GM19328 (cell line): Measurements from ENCODE around the gene NAV2.

Experiments
- ATAC-seq: cut with Tn5 transposase; IDR thresholded peaks from one replicate; pipeline ENCODE4 v1.9.1; 2021; ENCODE audit warnings: mild to moderate bottlenecking, moderate library complexity; ENCODE audit not compliant: unreplicated experiment

The NAV2 gene

GRCh38 chr11:19740586-19740985 is 27.9 kb downstream of the NAV2 start:
- no peak for ATAC-seq

- peak; percentile 82 for ATAC-seq
Observed at GRCh38 chr11:19742588-19743292, 30.1 kb downstream of the NAV2 start.

GRCh38 chr11:19743622-19744021 is 31.0 kb downstream of the NAV2 start:
- no peak for ATAC-seq

- no peak for ATAC-seq
Observed at GRCh38 chr11:19744130-19744529, 31.5 kb downstream of the NAV2 start.

- no peak for ATAC-seq
Observed at GRCh38 chr11:19746086-19746485, 33.4 kb downstream of the NAV2 start.

GRCh38 chr11:19747634-19748033 is 35.0 kb downstream of the NAV2 start:
- ATAC-seq = no peak

- no peak for ATAC-seq
Observed at GRCh38 chr11:19751055-19751454, 38.4 kb downstream of the NAV2 start.

- ATAC-seq = no peak
Observed at GRCh38 chr11:19753451-19754106, 40.9 kb downstream of the NAV2 start.

- ATAC-seq = no peak
Observed at GRCh38 chr11:19756675-19757475, 44.2 kb downstream of the NAV2 start.

- ATAC-seq = no peak
Observed at GRCh38 chr11:19759389-19759788, 46.8 kb downstream of the NAV2 start.

- ATAC-seq = no peak
Observed at GRCh38 chr11:19762266-19762665, 49.6 kb downstream of the NAV2 start.

- no peak for ATAC-seq
Observed at GRCh38 chr11:19763330-19763729, 50.7 kb downstream of the NAV2 start.

- no peak for ATAC-seq
Observed at GRCh38 chr11:19766206-19766605, 53.6 kb downstream of the NAV2 start.

GRCh38 chr11:19766810-19767209 is 54.2 kb downstream of the NAV2 start:
- no peak for ATAC-seq

- no peak for ATAC-seq
Observed at GRCh38 chr11:19767627-19768151, 55.1 kb downstream of the NAV2 start.

GRCh38 chr11:19768197-19768596 is 55.6 kb downstream of the NAV2 start:
- ATAC-seq = no peak

GRCh38 chr11:19768815-19769214 is 56.2 kb downstream of the NAV2 start:
- no peak for ATAC-seq

- no peak for ATAC-seq
Observed at GRCh38 chr11:19769820-19770219, 57.2 kb downstream of the NAV2 start.

GRCh38 chr11:19770277-19770676 is 57.6 kb downstream of the NAV2 start:
- ATAC-seq = no peak

- ATAC-seq = no peak
Observed at GRCh38 chr11:19771463-19771862, 58.8 kb downstream of the NAV2 start.

GRCh38 chr11:19772480-19772879 is 59.8 kb downstream of the NAV2 start:
- ATAC-seq = no peak

- ATAC-seq = no peak
Observed at GRCh38 chr11:19774329-19774728, 61.7 kb downstream of the NAV2 start.
